Neural cell (in vitro differentiated cells): Measurements from ENCODE around the gene TTYH3.

Experiments
- EP300 ChIP-seq: fragments of 450-650 bp; conservative IDR thresholded peaks from 2 replicates; pipeline ENCODE4 v1.6.1; 2014; ENCODE audit warnings: antibody characterized with exemption, mild to moderate bottlenecking, moderate library complexity; ENCODE audit not compliant: poor library complexity, severe bottlenecking
- EZH2 ChIP-seq: fragments of 200-600, 300-800 bp; shearing (Covaris generic), sonication (generic); IDR thresholded peaks from 2 replicates; pipeline ENCODE4 v1.6.1; 2014; ENCODE audit warnings: antibody characterized with exemption, low read length, borderline replicate concordance, mild to moderate bottlenecking; ENCODE audit not compliant: insufficient read depth, poor library complexity, severe bottlenecking
- POLR2AphosphoS5 ChIP-seq: IDR thresholded peaks from 2 replicates; pipeline ENCODE4 v1.6.1; 2012
- RAD21 ChIP-seq: fragments of 450-650 bp; conservative IDR thresholded peaks from 2 replicates; pipeline ENCODE4 v1.6.1; 2014; ENCODE audit warnings: antibody characterized with exemption, mild to moderate bottlenecking, moderate library complexity
- REST ChIP-seq: IDR thresholded peaks from 2 replicates; pipeline ENCODE4 v1.6.1; 2012; ENCODE audit warnings: borderline replicate concordance
- SMC3 ChIP-seq: fragments of 450-650 bp; conservative IDR thresholded peaks from 2 replicates; pipeline ENCODE4 v1.6.1; 2014; ENCODE audit warnings: antibody characterized with exemption, mild to moderate bottlenecking, moderate library complexity; ENCODE audit not compliant: poor library complexity
- TAF1 ChIP-seq: IDR thresholded peaks from 2 replicates; pipeline ENCODE4 v1.6.1; 2012; ENCODE audit warnings: low read depth
- TF ChIP-seq, protein P1 (sequence below): fragments of 450-650 bp; IDR thresholded peaks from 2 replicates; pipeline ENCODE4 v1.5.1; 2014; ENCODE audit warnings: antibody characterized with exemption, mild to moderate bottlenecking, moderate library complexity; ENCODE audit not compliant: poor library complexity, severe bottlenecking

DNA sequence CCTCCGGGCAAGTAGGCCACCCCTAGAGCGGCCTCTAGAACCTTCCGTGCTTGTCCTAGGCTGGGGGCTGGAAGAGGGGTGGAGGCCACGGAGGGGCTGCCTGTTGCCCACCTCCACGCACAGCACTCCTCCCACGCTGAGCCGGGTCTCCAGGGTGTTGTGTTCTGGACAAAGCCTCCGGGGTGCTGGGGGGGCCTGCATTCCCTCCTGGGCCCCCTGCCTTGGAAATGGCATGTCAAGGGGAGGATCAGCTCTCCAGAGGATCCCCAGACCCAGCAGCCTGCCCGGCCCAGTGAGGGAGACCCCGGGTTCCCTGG, 8.1 kb upstream of the TTYH3 start:
- TF ChIP-seq, protein P1, sequence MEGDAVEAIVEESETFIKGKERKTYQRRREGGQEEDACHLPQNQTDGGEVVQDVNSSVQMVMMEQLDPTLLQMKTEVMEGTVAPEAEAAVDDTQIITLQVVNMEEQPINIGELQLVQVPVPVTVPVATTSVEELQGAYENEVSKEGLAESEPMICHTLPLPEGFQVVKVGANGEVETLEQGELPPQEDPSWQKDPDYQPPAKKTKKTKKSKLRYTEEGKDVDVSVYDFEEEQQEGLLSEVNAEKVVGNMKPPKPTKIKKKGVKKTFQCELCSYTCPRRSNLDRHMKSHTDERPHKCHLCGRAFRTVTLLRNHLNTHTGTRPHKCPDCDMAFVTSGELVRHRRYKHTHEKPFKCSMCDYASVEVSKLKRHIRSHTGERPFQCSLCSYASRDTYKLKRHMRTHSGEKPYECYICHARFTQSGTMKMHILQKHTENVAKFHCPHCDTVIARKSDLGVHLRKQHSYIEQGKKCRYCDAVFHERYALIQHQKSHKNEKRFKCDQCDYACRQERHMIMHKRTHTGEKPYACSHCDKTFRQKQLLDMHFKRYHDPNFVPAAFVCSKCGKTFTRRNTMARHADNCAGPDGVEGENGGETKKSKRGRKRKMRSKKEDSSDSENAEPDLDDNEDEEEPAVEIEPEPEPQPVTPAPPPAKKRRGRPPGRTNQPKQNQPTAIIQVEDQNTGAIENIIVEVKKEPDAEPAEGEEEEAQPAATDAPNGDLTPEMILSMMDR: no peak
- no peak for TF ChIP-seq TAF1
- no peak for TF ChIP-seq REST
- no peak for TF ChIP-seq RAD21
- TF ChIP-seq SMC3: no peak
- no peak for TF ChIP-seq EP300
- no peak for TF ChIP-seq EZH2
- no peak for TF ChIP-seq POLR2AphosphoS5
